ENCODE results near the gene TINCR.

TINCR gene

DNA sequence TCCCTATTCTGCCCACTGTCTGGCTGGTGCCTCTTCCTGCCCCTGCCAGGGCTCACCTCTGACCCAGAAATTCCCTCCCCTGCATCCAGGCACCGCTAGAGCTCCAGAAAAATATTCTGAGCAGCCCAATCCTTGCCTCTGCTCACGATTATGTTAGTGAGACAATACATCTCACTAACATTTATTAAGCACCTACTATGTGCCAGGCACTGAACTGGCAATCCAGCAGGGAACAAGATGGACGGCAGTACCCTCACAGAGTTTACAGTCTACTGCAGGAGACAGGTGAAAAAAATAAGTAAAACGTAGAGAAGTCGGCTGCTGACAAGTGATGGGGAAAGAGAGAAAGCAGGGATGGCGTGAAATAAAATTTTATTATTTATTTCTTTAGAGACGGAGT is 5.5 kb downstream of the TINCR start:
- DNase-seq (ENCODE audit: extremely low read depth, insufficient read length), result no peak
- TF ChIP-seq, protein P1, sequence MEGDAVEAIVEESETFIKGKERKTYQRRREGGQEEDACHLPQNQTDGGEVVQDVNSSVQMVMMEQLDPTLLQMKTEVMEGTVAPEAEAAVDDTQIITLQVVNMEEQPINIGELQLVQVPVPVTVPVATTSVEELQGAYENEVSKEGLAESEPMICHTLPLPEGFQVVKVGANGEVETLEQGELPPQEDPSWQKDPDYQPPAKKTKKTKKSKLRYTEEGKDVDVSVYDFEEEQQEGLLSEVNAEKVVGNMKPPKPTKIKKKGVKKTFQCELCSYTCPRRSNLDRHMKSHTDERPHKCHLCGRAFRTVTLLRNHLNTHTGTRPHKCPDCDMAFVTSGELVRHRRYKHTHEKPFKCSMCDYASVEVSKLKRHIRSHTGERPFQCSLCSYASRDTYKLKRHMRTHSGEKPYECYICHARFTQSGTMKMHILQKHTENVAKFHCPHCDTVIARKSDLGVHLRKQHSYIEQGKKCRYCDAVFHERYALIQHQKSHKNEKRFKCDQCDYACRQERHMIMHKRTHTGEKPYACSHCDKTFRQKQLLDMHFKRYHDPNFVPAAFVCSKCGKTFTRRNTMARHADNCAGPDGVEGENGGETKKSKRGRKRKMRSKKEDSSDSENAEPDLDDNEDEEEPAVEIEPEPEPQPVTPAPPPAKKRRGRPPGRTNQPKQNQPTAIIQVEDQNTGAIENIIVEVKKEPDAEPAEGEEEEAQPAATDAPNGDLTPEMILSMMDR (IDR thresholded peaks at IDR 0.05; ENCODE audit: insufficient read depth, low read length, poor library complexity, severe bottlenecking), result no peak
- H3K4me3 ChIP-seq (replicated peaks; ENCODE audit: low read depth, low read length), result no peak overlapping the region
- H3K27me3 ChIP-seq (replicated peaks; ENCODE audit: control insufficient read depth, insufficient read depth, low read length), result no peaks in the 10 kb centered on the region; the same call in 1 of the 2 replicates
- no peaks in the 10 kb centered on the region for H3K36me3 ChIP-seq (ENCODE audit: control insufficient read depth, insufficient read depth, low read length)

DNA sequence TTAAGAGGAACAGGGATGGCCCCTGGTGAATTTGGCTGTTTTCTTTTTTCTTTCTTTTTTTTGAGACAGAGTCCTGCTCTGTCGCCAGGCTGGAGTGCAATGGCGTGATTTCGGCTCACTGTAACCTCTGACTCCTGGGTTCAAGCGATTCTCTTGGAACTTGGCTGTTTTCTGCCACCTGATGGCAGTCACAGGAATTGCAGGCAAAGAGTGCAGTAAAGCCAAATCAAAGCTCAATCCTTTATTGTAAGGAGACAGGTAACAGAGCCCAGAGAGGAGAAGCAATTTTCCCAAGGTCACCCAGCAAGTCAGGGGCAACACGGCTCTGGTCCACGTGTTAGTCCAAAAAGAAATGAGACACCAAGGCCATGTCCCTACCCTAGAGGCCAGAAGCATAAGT is 6.2 kb downstream of the TINCR start:
- Histone ChIP-seq H3K36me3 (ENCODE audit: control insufficient read depth, insufficient read depth, low read length) (no peaks in the 10 kb centered on the region), H3K4me3 (replicated peaks; ENCODE audit: low read depth, low read length) (no peak overlapping the region), H3K27me3 (replicated peaks; ENCODE audit: control insufficient read depth, insufficient read depth, low read length) (no peaks in the 10 kb centered on the region; the same call in 1 of the 2 replicates)
- TF ChIP-seq, protein P1 (IDR thresholded peaks at IDR 0.05; ENCODE audit: insufficient read depth, low read length, poor library complexity, severe bottlenecking), result peak; percentile 37
- no peak for DNase-seq (ENCODE audit: extremely low read depth, insufficient read length)

DNA sequence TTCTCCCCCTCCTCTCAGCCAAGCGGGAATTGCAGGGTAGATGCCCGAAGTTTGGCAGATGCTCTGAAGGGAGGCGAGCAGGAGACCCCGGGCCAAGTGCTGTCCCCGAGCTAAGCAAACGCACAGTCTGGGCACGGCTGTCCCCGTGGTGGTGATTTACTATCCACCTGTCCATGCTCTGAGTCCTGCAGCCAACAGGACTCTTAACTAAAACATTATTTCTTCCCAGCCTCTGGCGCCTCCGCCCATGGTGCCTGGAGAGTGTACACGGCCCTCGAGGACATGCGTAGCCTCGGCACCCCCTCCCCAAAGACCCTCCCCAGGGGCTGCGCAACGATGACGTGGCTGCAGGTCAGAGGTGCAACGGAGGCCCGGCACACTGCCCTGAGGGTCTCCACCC is 7.6 kb downstream of the TINCR start:
- TF ChIP-seq, protein P1 (IDR thresholded peaks at IDR 0.05; ENCODE audit: insufficient read depth, low read length, poor library complexity, severe bottlenecking), result no peak
- H3K27me3 ChIP-seq (replicated peaks; ENCODE audit: control insufficient read depth, insufficient read depth, low read length), result no peaks in the 10 kb centered on the region
- no peak for DNase-seq (ENCODE audit: extremely low read depth, insufficient read length)

DNA sequence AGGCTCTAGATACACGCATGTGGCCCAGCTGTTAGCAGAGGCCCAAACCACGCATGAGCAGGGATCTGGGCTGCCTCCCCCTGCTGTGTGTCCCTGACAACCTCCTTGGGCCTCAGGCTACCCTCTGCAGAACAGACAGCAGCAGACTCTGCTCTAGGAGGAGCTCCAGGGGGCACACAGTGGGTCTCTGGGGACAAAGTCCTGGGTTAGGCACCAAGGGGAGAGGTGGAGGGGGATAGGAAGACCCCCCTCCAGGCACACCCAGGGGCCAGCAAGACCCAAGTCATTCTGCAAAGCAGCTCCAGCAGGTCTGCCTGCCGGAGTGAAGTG is 8.0 kb downstream of the TINCR start:
- Histone ChIP-seq H3K36me3 (ENCODE audit: control insufficient read depth, insufficient read depth, low read length) (no peaks in the 10 kb centered on the region), H3K27me3 (replicated peaks; ENCODE audit: control insufficient read depth, insufficient read depth, low read length) (no peaks in the 10 kb centered on the region), H3K4me3 (replicated peaks; ENCODE audit: low read depth, low read length) (no peak overlapping the region)
- TF ChIP-seq, protein P1 (IDR thresholded peaks at IDR 0.05; ENCODE audit: insufficient read depth, low read length, poor library complexity, severe bottlenecking), result no peak
- no peak for DNase-seq (ENCODE audit: extremely low read depth, insufficient read length)

More for the DNA sequence above, 7.6 kb downstream of the TINCR start:
- H3K36me3 ChIP-seq (ENCODE audit: control insufficient read depth, insufficient read depth, low read length), result no peaks in the 10 kb centered on the region
- H3K4me3 ChIP-seq (replicated peaks; ENCODE audit: low read depth, low read length), result no peak overlapping the region

DNA sequence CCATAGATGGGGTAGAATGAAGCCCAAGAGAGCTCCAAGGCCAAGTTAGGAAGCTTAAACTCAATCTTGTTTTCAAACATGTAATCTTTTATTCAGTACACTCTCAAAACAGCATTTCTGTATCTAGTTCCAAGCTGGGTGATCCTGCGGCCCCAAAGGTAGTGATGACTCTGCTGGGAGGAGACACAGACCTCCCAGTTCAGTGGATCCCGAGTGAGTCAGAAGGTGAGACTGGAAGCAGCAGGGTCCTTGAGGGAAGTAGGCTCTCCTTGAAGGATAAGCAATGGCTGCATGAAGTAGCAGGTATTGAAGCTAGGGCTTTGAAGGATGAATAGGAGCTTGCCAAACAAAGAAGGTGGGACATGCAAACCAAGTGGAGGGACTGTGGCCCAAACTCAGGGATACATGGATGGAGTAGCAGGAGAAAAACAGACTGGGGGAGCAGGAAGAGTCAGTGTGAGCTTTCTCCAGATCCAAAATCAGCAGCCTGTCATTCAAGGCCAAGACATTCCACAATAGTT is 9.6 kb downstream of the TINCR start:
- no peak for DNase-seq (ENCODE audit: extremely low read depth, insufficient read length)
- no peak overlapping the region for H3K4me3 ChIP-seq (replicated peaks; ENCODE audit: low read depth, low read length)
- no peaks in the 10 kb centered on the region for H3K36me3 ChIP-seq (ENCODE audit: control insufficient read depth, insufficient read depth, low read length)
- TF ChIP-seq, protein P1 (IDR thresholded peaks at IDR 0.05; ENCODE audit: insufficient read depth, low read length, poor library complexity, severe bottlenecking), result no peak
- H3K27me3 ChIP-seq (replicated peaks; ENCODE audit: control insufficient read depth, insufficient read depth, low read length), result no peaks in the 10 kb centered on the region

DNA sequence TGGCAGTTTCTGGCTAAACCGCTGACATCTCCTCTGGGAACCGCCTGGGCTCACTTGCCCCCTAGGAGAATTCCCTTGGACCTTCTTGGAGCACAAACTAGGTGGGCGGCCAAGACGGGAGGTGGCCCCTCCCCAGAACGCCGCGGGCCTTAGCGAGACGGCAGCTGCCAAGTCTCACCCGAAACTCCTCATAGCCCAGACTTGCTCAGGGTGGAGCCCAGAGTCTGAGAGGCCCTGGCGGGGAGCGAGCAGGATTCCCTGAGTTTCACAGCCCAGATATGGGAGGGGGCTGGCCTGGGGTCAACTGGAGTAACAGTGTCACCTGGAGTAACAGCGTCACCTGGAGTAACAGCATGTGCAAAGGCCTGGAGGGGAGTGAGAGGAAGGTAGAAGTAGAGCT is 10.1 kb downstream of the TINCR start:
- Histone ChIP-seq H3K4me3 (replicated peaks; ENCODE audit: low read depth, low read length) (no peak overlapping the region), H3K36me3 (ENCODE audit: control insufficient read depth, insufficient read depth, low read length) (no peaks in the 10 kb centered on the region), H3K27me3 (replicated peaks; ENCODE audit: control insufficient read depth, insufficient read depth, low read length) (no peaks in the 10 kb centered on the region)
- TF ChIP-seq, protein P1 (IDR thresholded peaks at IDR 0.05; ENCODE audit: insufficient read depth, low read length, poor library complexity, severe bottlenecking), result no peak
- no peak for DNase-seq (ENCODE audit: extremely low read depth, insufficient read length)

All from GM06990 (cell line).